HG03039 (cell line): Measurements from ENCODE around the gene COBL.

Experiments used
- ATAC-seq: cut with Tn5 transposase; IDR thresholded peaks from one replicate; pipeline ENCODE4 v1.9.1; 2021; ENCODE audit warnings: mild to moderate bottlenecking, moderate library complexity; ENCODE audit not compliant: unreplicated experiment

The COBL gene

GRCh38 chr7:51316666-51317581 lies at the start of gene COBL:
Gene COBL (minus strand): TSS chr7:51316809. CDS start chr7:51316633, 176 bp downstream.
- ATAC-seq, result no peak

GRCh38 chr7:51366172-51366728 lies 49.6 kb upstream of the COBL start:
- ATAC-seq, result no peak

GRCh38 chr7:51357821-51358220 lies 41.2 kb upstream of the COBL start:
- ATAC-seq, result no peak

- ATAC-seq, result no peak
Measured at GRCh38 chr7:51356849-51357516, 40.4 kb upstream of the COBL start.

- no peak for ATAC-seq
Measured at GRCh38 chr7:51354897-51355296, 38.3 kb upstream of the COBL start.

GRCh38 chr7:51354434-51354833 lies 37.8 kb upstream of the COBL start:
- ATAC-seq, result no peak

GRCh38 chr7:51352174-51353100 lies 35.8 kb upstream of the COBL start:
- ATAC-seq, result no peak

GRCh38 chr7:51351661-51352060 lies 35.1 kb upstream of the COBL start:
- no peak for ATAC-seq

- ATAC-seq, result no peak
Measured at GRCh38 chr7:51350546-51350896, 33.9 kb upstream of the COBL start.

GRCh38 chr7:51349820-51350545 lies 33.4 kb upstream of the COBL start:
- ATAC-seq, result no peak

GRCh38 chr7:51346126-51346525 lies 29.5 kb upstream of the COBL start:
- ATAC-seq, result no peak

GRCh38 chr7:51344406-51345138 lies 28.0 kb upstream of the COBL start:
- ATAC-seq, result no peak

- ATAC-seq, result no peak
Measured at GRCh38 chr7:51340936-51341335, 24.3 kb upstream of the COBL start.

GRCh38 chr7:51340029-51340838 lies 23.6 kb upstream of the COBL start:
- no peak for ATAC-seq

- no peak for ATAC-seq
Measured at GRCh38 chr7:51335057-51335456, 18.4 kb upstream of the COBL start.

- no peak for ATAC-seq
Measured at GRCh38 chr7:51329696-51330263, 13.2 kb upstream of the COBL start.

GRCh38 chr7:51328351-51328801 lies 11.8 kb upstream of the COBL start:
- no peak for ATAC-seq

GRCh38 chr7:51327287-51327717 lies 10.7 kb upstream of the COBL start:
- no peak for ATAC-seq
